KG1 (cell line): ENCODE measurements around the gene WFDC6.

Source experiments
- DNase-seq: peaks from one replicate; lab custom pipeline; 2025; lab: John Stamatoyannopoulos, UW

The WFDC6 gene

GRCh38 chr20:45515147-45515913 is 24.0 kb downstream of the WFDC6 start, which contains the start of gene SPINT3:
TSS of gene SPINT3 (minus strand) at chr20:45515622. CDS start at chr20:45515608, 14 bp downstream.
- DNase-seq, result no peak

- DNase-seq, result no peak
These were observed 28.9 kb downstream of the WFDC6 start for GRCh38 chr20:45510242-45510862.

- no peak for DNase-seq
These were observed 30.2 kb downstream of the WFDC6 start for GRCh38 chr20:45509091-45509490.

- DNase-seq, result no peak
These were observed 31.0 kb downstream of the WFDC6 start for GRCh38 chr20:45508068-45508886.

GRCh38 chr20:45507011-45507820 is 32.1 kb downstream of the WFDC6 start:
- no peak for DNase-seq

- no peak for DNase-seq
These were observed 32.9 kb downstream of the WFDC6 start for GRCh38 chr20:45506398-45506797.

GRCh38 chr20:45503403-45503802 is 35.9 kb downstream of the WFDC6 start:
- DNase-seq, result no peak

- no peak for DNase-seq
These were observed 36.7 kb downstream of the WFDC6 start for GRCh38 chr20:45502561-45502960.

- DNase-seq, result no peak
These were observed 37.7 kb downstream of the WFDC6 start for GRCh38 chr20:45501600-45501999.

- DNase-seq, result no peak
These were observed 39.3 kb downstream of the WFDC6 start for GRCh38 chr20:45500022-45500421.

- no peak for DNase-seq
These were observed 41.2 kb downstream of the WFDC6 start for GRCh38 chr20:45497971-45498494.

- no peak for DNase-seq
These were observed 43.1 kb downstream of the WFDC6 start for GRCh38 chr20:45496166-45496565.

- DNase-seq, result no peak
These were observed 43.8 kb downstream of the WFDC6 start for GRCh38 chr20:45495501-45495941.

- DNase-seq, result no peak
These were observed 50.2 kb downstream of the WFDC6 start for GRCh38 chr20:45489083-45489531.

GRCh38 chr20:45487231-45487635 is 52.0 kb downstream of the WFDC6 start:
- DNase-seq, result no peak

- DNase-seq, result no peak
These were observed 53.9 kb downstream of the WFDC6 start for GRCh38 chr20:45485388-45485787.

- DNase-seq, result no peak
These were observed 54.6 kb downstream of the WFDC6 start for GRCh38 chr20:45484676-45485075.
